ENCODE measurements around the gene HRH3.

HRH3 gene

DNA sequence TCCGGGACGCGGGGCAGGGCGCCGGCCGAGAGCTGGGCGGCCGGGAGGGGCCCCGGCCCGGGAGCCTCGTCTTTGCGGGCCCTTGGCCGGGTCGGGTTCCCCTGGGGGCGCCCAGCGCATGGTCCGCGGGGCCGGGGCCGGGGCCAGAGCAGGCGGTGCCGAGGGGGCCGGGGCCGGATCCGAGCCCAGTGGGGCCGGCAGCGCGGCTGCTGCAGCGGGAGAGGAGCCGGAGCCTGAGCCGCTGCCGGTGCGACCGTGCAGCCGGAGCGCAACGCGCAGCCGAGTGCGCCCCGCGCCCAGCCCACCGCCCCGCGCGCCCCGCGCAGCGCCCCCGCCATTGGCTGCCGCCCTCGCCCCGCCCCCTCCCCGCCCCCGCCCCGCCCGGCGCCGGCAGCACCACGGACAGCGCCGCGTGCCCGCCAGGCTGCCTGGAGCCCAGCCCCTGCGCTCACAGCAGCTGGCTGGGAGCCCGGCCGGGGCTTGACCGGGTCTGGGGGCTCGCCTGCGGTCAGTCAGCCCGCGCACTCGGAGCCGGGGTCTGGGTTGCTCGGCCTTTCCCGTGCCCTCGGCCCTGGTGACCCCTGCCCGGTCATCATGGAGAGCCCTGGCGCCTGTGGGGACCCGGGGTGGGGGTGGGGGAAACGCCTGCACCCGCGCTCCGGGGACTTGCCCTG lies at the start of gene HRH3:
Gene HRH3, minus strand, starts transcription at position 287 of the 674 bp plus-strand sequence. CDS start 308 bp downstream, outside the sequence.
- DNase-seq = no peak

DNA sequence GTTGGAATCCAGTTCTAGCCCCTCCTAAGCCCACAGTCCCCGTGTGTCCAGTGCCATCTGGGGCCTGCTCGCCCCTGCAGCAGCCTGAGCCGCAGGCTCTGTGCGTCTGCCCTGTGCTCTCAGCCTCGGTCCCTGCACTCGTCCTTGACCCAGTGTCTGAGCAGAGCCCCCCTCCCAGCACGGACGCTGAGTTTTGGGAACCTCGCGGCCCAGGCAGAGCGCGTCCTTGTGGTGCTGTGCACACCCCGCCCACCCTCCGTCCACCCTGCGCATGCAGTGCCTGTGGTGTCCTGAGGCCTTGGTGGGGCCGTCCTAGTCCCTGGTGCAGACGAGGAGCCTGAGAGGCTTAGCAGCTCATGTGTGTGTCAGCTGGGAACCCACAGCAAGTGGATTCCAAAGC lies 49.8 kb upstream of the HRH3 start:
- no peak for DNase-seq

DNA sequence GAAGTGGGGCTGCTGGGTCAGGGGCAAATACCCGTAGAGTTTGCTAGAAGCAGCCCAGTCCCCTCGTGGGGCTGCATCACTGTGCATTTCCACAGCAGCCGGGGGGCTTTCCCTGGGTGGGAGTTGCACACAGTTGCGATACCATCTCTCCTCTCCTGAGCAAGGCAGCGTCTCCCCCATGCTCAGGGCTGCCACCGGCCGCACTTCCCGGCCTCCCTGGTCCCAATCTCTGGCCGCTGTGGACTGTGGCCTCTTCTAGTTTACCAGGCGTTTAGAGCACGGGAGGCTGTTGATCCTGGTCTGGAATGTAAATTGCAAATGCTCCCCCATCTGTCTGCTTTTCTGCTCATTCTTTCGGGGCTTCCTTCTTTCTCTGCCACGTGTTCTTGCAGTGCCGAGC lies 49.3 kb upstream of the HRH3 start:
- DNase-seq = no peak

GRCh38 chr20:62268228-62268900 lies 48.3 kb upstream of the HRH3 start:
- DNase-seq = no peak

DNA sequence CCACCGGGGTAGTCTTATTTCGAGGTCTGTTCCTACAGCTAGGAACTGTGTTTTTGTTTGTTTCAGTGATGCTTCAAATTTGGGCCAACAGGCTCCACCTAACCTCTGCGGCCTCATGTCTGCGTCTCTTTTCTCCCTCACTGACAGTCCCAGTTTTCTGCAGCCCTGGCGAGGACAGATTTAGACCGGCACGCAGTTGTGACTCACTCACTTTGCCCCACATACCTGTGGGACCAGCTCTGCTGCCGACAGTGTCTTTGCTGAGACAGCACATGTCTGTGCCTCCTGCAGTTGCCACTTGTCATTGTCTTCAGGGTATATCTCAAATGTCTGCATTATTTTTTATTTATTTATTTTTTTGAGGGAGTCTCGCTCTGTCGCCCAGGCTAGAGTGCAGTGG lies 47.5 kb upstream of the HRH3 start:
- DNase-seq = no peak

DNA sequence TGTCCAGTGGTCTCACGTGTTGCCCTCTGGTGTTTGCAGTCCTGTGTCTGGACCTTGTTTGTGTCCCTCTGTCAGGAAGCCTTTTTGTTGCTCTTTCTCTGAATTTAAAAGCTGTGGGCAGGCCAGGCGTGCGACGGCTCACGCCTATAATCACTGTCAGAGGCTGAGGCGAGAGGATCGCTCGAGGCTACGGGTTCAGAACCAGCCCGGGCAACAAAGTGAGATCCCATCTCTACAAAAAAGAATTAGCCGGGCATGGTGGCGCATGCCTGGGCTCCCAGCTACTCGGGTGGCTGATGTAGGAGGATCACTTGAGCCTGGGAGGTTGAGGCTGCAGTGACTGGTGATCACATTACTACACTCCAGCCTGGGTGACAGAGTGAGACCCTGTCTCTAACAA lies 46.8 kb upstream of the HRH3 start:
- no peak for DNase-seq

- DNase-seq = no peak
Measured at GRCh38 chr20:62266340-62266739, 46.3 kb upstream of the HRH3 start.

- no peak for DNase-seq
Measured at GRCh38 chr20:62265365-62265764, 45.3 kb upstream of the HRH3 start.

DNA sequence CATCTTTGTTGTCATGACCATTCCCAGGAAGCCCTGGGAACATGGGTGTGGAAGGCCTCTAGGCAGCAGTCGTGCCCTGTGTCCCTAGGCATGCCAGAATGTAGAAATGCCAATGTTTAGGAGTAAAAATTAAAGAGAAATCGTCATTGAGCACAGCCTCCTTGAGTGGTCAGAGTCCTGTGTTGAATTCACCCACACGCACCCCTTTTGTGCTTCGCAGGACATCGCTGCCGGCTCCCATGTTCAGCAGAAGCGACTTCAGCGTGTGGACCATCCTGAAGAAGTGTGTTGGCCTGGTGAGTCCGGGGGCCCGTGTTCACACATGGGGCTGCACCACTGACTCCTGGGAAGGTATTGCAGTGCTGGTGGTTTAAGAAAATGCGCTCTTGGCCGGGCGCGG lies 43.3 kb upstream of the HRH3 start:
- DNase-seq = no peak

- DNase-seq = no peak
Measured at GRCh38 chr20:62262064-62262463, 42.0 kb upstream of the HRH3 start.

GRCh38 chr20:62259294-62259565 lies 39.2 kb upstream of the HRH3 start:
- DNase-seq = no peak

- DNase-seq = no peak
Measured at GRCh38 chr20:62258499-62259293, 38.6 kb upstream of the HRH3 start.

DNA sequence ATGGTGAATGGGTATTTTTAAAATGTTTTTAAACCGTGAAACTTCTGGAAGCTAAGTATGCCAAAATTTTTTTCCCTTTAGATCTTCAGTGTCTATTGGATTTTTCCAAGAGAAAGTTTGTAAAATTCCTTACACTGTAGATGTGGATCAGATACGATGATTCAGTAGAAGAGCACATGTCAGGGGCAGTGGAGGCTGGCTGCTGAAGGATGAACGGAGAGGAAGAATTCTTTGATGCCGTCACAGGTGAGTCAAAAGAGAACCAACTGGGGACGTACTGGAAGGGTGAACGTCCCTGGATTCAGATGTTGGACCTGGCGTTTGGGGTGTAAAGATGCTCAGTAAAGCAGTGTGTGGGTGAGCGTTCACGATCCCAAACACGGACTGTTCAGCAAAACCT lies 35.9 kb upstream of the HRH3 start:
- no peak for DNase-seq

GRCh38 chr20:62254021-62254724 lies 34.1 kb upstream of the HRH3 start:
- DNase-seq = peak; percentile 49

GRCh38 chr20:62253398-62253797 lies 33.3 kb upstream of the HRH3 start:
- no peak for DNase-seq

DNA sequence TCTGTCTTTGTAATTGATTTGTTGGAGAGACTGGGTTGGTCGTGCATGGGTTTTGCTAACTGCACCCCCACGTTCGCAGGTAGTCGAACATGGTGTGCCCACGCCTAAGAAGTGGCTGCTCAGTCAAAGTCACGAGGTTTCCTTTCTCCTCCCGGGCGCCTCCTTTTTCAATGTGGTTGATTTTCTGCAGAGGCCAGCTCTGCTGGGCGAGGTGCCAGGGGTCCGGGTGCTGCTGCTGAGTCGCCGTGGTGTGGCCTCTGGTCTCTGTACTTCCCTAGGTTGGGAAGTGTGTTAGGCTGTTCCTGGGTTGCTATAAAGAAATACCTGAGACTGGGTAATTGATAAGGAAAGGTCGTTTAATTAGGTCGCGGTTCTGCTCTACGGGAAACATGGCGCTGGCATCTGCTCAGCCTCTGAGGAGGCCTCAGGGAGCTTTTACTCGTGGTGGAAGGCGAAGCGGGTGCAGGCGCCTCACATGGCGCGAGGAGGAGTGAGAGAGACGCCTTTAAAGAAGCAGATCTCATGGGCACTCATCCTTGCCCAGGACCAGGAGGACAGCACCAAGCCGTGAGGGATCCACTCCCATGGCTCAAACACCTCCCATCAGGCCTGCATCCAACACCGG lies 32.4 kb upstream of the HRH3 start:
- DNase-seq = no peak

- DNase-seq = no peak
Measured at GRCh38 chr20:62248890-62249560, 28.9 kb upstream of the HRH3 start.

DNA sequence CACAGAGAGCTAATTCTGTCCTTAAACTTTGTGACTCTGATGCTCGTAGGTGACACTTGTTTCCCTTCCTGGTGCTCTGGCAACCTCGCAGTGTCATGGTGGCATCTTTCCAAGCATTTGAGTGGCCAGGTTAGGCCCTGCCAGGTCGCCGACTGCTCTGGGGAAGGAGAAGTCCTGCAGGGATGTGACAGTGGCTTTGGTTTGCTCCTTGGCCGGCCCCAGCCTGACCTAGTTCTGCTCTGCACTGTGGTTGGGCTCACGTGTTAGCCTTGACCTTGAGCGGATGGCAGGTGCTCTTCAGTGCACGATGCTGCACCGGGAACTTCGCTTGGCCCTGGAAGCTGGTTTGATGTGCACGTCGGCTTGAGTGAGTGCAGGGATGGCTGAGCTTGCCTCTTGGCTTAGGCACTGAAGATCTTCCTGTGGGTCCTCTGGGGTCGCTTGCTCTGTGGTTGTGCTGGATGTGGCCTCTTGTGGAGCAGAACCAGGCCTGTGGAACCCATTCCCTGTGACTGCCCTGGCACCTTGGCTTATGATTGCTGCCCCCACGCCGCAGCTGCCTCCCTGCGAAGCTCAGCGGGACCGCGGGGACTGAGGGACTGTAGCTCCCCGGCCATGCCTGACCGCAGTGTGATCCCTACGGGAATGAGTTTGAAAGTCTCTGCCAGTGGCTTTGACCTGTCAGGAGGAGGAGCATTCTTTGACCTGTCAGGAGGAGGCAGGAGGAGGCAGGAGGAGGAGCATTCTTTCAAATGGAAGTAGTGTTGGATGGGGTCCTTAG lies 27.0 kb upstream of the HRH3 start:
- DNase-seq = no peak

GRCh38 chr20:62246431-62246830 lies 26.4 kb upstream of the HRH3 start:
- DNase-seq = no peak

- no peak for DNase-seq
Measured at GRCh38 chr20:62245911-62246280, 25.8 kb upstream of the HRH3 start.

- DNase-seq = peak; percentile 43
Measured at GRCh38 chr20:62244644-62245108, 24.6 kb upstream of the HRH3 start.

Data from NCI-H187 treated with DMSO at 0.1 percent for 48 hours (cell line).